ENCODE results near the gene CALU. TPM values are rescaled to one million over a fixed set of nuclear protein-coding genes. Genes with fewer than 3 reads are reported as not detected.

Gene CALU
- total RNA-seq, 1 donor from 2014 or later: 144 TPM

DNA sequence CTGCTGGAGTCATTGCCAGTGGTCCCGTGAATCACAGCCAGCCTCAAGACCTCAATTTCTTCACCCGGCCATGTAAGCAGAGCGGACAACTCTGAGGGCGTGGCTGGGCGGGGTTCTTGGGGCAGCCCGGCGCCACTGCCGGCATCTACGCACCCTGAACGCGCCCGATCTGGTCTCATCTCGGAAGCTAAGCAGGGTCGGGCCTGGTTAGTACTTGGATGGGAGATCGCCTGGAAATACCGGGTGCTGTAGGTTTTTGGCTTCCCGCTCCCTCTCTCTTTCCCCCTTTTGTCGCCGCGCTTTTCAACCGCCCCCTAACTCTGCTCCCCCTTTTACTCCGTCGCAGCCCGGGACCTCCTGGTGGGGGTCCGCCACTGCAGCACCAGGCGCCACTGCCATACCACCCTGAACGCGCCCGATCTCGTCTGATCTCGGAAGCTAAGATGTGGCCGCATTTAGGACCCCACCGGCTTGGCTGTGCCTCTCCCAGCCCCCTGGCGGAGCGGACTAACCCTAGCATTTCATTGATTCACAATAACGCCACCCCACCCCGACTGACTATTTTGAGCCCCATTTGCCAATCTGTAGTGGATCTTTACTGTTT lies 41.8 kb upstream of the CALU start:
- Mint-ChIP-seq H3K4me3 (peak overlapping the region; percentile 91), H3K27me3 (peaks cover 55% of the 10 kb centered on the region), H3K9me3 (no peaks in the 10 kb centered on the region), H3K36me3 (peaks cover 5% of the 10 kb centered on the region), H3K4me1 (ENCODE audit: unreplicated experiment) (peaks cover 8% of the 10 kb centered on the region), H3K27ac (peak overlapping the region; percentile 81)
- TF ChIP-seq, protein P1, sequence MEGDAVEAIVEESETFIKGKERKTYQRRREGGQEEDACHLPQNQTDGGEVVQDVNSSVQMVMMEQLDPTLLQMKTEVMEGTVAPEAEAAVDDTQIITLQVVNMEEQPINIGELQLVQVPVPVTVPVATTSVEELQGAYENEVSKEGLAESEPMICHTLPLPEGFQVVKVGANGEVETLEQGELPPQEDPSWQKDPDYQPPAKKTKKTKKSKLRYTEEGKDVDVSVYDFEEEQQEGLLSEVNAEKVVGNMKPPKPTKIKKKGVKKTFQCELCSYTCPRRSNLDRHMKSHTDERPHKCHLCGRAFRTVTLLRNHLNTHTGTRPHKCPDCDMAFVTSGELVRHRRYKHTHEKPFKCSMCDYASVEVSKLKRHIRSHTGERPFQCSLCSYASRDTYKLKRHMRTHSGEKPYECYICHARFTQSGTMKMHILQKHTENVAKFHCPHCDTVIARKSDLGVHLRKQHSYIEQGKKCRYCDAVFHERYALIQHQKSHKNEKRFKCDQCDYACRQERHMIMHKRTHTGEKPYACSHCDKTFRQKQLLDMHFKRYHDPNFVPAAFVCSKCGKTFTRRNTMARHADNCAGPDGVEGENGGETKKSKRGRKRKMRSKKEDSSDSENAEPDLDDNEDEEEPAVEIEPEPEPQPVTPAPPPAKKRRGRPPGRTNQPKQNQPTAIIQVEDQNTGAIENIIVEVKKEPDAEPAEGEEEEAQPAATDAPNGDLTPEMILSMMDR (conservative IDR thresholded peaks at IDR 0.05): peak; percentile 71
- DNase-seq (ENCODE audit: extremely low spot score, unreplicated experiment): no peak

DNA sequence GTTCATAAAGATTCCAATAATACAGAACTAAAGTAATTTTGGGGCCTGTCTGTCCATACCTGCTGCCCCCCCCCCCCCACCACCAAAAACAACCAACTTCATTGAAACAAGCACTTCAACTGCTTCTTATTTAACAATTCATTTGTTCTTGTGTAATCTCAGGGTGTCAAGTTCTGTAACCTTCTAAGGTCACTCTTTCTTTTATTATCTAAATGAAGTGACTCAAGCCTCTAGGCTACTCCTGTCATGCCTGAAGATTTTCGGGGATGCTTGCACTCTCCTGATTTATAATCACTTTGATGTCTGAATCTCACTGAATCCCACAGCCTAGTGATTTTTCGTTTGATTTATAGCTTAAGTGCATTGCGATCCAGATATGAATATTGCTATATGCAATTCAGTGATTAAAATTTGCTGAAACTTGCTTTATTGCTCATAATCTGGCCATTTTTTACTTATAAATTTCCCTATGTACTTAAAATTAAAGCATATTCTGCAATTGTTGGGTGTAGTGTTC lies 39.9 kb upstream of the CALU start:
- H3K27ac Mint-ChIP-seq: no peak overlapping the region
- peaks cover 65% of the 10 kb centered on the region for H3K27me3 Mint-ChIP-seq
- H3K9me3 Mint-ChIP-seq: no peaks in the 10 kb centered on the region
- DNase-seq (ENCODE audit: extremely low spot score, unreplicated experiment): no peak
- TF ChIP-seq, protein P1 (conservative IDR thresholded peaks at IDR 0.05): no peak
- H3K36me3 Mint-ChIP-seq: peaks cover 5% of the 10 kb centered on the region
- no peak overlapping the region for H3K4me3 Mint-ChIP-seq
- peaks cover 5% of the 10 kb centered on the region for H3K4me1 Mint-ChIP-seq (ENCODE audit: unreplicated experiment)

DNA sequence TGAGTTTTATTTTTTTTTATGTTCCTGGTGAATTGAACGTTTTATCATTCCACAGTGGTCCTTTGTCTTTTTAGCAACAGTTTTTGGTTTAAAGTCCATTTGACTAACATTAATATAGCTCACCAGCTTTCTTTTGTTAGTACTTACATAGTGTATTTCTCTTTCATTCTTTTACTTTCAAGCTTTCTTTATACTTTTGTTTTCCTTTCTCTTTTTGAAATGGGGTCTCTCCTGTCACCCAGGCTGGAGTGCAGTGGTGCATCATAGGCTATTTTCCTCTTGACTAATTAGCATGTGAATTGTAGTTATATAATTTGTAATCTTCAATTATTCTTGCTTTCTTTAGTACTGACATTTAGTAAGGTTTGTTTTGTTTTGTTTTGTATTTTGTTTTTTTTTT lies 39.3 kb upstream of the CALU start:
- no peak overlapping the region for H3K27ac Mint-ChIP-seq
- H3K9me3 Mint-ChIP-seq: no peaks in the 10 kb centered on the region
- DNase-seq (ENCODE audit: extremely low spot score, unreplicated experiment): no peak
- peaks cover 67% of the 10 kb centered on the region for H3K27me3 Mint-ChIP-seq
- peaks cover 5% of the 10 kb centered on the region for H3K36me3 Mint-ChIP-seq
- no peak overlapping the region for H3K4me3 Mint-ChIP-seq
- H3K4me1 Mint-ChIP-seq (ENCODE audit: unreplicated experiment): peaks cover 5% of the 10 kb centered on the region
- TF ChIP-seq, protein P1 (conservative IDR thresholded peaks at IDR 0.05): no peak

DNA sequence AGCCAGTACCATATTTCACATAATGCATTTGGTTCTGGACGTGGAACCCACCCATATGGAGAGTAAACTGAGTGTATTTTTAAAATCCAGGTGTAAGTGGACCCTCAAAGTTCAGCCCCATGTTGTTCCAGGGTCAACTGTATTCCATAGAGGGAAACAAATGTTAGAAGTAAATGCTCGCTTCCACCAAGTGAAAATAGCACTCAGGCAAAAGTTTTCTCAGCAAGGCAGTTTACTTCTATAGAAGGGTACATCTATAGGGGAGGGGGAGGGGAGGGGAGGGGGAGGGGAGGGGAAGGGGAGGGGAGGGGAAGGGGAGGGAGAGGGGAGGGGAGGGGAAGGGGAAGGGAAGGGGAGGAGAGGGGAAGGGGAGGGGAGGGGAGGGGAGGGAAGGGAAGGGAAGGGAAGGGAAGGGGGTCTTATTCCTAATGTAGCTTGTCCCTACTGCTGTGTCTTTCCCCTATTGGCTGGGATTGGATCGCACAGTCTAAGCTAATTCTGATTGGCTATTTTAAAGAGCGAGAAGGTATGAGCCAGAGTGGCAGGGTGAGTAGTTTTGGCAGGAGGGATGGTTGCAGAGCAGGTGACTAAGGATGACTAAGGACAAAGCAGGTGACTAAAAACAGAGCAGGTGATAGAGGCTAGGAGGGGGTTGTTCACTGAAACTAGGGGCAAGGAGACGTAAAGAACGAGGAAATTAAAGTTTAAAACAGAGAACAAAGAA lies 37.9 kb upstream of the CALU start:
- H3K9me3 Mint-ChIP-seq: no peaks in the 10 kb centered on the region
- H3K27me3 Mint-ChIP-seq: peaks cover 70% of the 10 kb centered on the region
- H3K27ac Mint-ChIP-seq: no peak overlapping the region
- peaks cover 5% of the 10 kb centered on the region for H3K36me3 Mint-ChIP-seq
- no peak for DNase-seq (ENCODE audit: extremely low spot score, unreplicated experiment)
- TF ChIP-seq, protein P1 (conservative IDR thresholded peaks at IDR 0.05): no peak
- H3K4me3 Mint-ChIP-seq: no peak overlapping the region
- H3K4me1 Mint-ChIP-seq (ENCODE audit: unreplicated experiment): peaks cover 5% of the 10 kb centered on the region

DNA sequence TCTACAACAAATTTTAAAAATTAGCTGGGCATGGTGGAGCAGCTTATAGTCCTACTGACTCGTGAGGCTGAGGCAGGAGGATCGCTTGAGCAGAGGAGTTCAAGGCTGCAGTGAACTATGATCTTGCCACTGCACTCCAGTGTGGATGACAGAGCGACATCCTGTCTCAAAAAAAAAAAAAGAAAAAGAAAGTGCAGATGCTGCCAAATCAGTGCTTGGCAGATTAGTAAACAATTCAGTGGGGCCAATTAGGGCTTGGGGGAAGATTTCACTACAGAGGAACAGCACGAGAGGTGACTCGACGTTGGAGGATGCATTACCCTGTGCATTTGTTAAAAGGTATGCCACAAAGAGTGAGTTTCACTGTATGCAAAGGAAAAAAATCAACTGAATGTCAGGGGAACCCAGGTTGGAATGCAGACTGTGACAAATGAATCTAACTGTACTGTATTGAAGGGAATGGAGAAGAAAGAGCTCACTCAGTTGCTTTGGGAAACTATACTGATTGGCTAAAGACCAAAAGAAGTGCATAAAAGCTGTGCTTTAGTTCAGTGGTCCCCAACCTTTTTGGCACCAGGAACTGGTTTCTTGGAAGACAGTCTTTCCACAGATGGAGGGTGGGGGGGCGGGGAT lies 35.4 kb upstream of the CALU start:
- H3K9me3 Mint-ChIP-seq: no peaks in the 10 kb centered on the region
- no peak for DNase-seq (ENCODE audit: extremely low spot score, unreplicated experiment)
- no peak overlapping the region for H3K27ac Mint-ChIP-seq
- H3K4me3 Mint-ChIP-seq: no peak overlapping the region
- peaks cover 48% of the 10 kb centered on the region for H3K27me3 Mint-ChIP-seq
- H3K36me3 Mint-ChIP-seq: no peaks in the 10 kb centered on the region
- TF ChIP-seq, protein P1 (conservative IDR thresholded peaks at IDR 0.05): no peak
- H3K4me1 Mint-ChIP-seq (ENCODE audit: unreplicated experiment): no peaks in the 10 kb centered on the region

Measured in type B pancreatic cell (in vitro differentiated cells).